GM10266 (cell line): Measurements from ENCODE around the gene MXD1.

Experiments
- DNase-seq: peaks from one replicate; pipeline ENCODE4 v3.0.0; 2012; ENCODE audit errors: extremely low spot score
- TF ChIP-seq, protein P1 (sequence below): IDR thresholded peaks from 2 replicates; pipeline ENCODE4 v1.5.1; 2012; ENCODE audit warnings: mild to moderate bottlenecking, low read depth; ENCODE audit not compliant: control insufficient read depth, insufficient read depth; ENCODE audit errors: missing control alignments

The MXD1 gene

DNA sequence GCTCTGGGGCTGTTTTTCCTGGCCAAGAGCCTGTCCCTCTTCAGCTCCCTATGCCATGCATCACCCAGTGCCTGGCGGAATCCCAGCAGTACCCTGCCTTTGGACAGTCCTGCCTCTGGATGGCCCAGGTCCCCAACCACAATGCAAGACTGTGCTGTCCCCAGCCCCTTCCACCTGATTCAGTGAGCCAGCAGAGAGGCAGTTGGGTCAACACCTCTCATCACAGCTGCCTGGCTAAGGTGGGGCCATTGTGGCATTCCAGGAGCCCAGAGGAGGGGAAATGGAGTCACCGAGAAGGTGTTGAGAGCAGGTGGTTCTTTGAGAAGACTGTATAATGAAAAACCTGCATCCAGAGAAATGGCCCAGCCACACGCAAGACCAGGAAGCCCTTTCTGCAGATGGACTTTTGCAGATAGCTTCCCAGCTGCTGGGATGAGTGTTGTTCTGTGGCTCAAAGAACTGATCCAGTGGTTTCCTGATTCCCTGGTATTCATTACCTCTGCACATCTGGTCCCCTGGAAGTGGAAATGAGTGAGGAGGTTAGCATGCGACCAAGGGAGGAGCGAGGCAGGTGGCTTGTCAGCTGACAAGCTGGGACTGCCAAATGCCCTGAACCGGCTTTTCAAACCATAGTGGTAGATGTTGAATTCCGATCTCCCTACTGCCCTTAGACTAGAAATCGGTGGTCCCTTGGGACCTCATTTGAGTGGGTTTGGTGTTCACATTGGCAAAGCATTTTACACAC lies 48.2 kb downstream of the MXD1 start:
- DNase-seq, result no peak
- TF ChIP-seq, protein P1, sequence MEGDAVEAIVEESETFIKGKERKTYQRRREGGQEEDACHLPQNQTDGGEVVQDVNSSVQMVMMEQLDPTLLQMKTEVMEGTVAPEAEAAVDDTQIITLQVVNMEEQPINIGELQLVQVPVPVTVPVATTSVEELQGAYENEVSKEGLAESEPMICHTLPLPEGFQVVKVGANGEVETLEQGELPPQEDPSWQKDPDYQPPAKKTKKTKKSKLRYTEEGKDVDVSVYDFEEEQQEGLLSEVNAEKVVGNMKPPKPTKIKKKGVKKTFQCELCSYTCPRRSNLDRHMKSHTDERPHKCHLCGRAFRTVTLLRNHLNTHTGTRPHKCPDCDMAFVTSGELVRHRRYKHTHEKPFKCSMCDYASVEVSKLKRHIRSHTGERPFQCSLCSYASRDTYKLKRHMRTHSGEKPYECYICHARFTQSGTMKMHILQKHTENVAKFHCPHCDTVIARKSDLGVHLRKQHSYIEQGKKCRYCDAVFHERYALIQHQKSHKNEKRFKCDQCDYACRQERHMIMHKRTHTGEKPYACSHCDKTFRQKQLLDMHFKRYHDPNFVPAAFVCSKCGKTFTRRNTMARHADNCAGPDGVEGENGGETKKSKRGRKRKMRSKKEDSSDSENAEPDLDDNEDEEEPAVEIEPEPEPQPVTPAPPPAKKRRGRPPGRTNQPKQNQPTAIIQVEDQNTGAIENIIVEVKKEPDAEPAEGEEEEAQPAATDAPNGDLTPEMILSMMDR, result no peak

DNA sequence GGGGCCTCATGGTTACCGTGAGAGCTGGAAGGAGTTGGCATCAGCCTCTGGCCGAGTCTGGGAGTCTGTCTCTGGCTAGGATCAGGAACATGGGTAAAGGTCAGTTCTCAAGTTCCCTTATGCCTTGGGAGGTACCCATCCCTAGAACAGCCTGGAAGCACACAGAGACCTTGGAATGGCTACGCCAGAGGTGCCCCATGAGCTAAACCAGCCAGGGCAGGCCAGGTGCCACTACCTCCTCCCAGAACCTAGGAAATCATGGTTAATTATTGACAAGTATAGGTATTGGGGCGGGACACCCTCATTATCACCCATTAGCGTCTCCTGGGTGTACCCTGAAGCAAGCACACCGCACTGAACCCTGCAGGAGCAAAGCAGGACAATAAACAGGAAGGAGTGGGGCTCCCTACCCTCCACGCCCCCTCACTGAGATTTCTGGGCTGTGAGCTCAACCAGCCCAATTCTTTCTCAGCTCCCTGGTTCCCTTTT lies 49.5 kb downstream of the MXD1 start:
- TF ChIP-seq, protein P1, result no peak

DNA sequence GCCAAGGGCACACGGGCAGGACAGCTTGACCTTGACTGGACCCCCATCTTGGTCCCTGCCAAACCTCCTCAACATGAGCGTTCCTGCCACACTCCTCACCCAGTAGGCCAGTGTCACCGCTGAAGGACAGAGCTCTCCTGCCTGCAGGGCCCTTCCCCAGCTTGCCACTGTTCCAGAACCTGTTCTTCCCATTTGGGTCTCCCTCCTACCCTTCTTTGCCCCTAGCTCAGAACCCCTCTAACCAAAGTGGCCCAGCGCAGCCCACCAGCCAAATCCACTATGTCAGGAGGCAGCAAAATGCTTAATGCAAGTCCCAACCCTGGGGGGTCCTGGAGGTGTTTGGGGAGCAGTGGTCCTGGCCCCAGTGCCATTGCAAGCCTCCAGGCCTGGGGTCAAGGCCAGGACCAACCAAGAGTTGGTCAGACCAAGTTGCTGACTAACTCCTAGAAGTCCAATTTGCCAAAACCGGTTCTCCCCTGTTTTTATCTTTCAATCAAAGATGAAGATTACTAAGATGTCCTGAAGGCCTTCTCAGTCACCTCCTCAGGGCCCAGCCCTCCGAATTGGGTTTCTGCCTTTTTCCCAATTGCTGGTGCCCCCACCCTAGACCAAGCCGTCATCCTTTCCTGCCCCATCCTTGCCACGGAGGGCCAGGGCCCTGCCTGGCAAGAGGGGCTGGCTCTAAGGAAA lies 51.0 kb downstream of the MXD1 start:
- TF ChIP-seq, protein P1, result no peak
- DNase-seq, result no peak

More for the DNA sequence above, 49.5 kb downstream of the MXD1 start:
- DNase-seq, result no peak

- TF ChIP-seq, protein P1, result no peak
- no peak for DNase-seq
Observed at GRCh38 chr2:69966496-69966895, 51.6 kb downstream of the MXD1 start.

GRCh38 chr2:69968609-69969008 lies 53.7 kb downstream of the MXD1 start:
- TF ChIP-seq, protein P1, result no peak

GRCh38 chr2:69969126-69969983 lies 54.4 kb downstream of the MXD1 start:
- no peak for DNase-seq
- TF ChIP-seq, protein P1, result no peak

More at GRCh38 chr2:69968609-69969008, 53.7 kb downstream of the MXD1 start:
- no peak for DNase-seq
